ENCODE measurements around the gene ENO2.
"Not testable (repeated sequence)": the region's sequence is repeated elsewhere in the genome, so short reads cannot be mapped to it uniquely, and the experiment has no call there.

ENO2 gene

DNA sequence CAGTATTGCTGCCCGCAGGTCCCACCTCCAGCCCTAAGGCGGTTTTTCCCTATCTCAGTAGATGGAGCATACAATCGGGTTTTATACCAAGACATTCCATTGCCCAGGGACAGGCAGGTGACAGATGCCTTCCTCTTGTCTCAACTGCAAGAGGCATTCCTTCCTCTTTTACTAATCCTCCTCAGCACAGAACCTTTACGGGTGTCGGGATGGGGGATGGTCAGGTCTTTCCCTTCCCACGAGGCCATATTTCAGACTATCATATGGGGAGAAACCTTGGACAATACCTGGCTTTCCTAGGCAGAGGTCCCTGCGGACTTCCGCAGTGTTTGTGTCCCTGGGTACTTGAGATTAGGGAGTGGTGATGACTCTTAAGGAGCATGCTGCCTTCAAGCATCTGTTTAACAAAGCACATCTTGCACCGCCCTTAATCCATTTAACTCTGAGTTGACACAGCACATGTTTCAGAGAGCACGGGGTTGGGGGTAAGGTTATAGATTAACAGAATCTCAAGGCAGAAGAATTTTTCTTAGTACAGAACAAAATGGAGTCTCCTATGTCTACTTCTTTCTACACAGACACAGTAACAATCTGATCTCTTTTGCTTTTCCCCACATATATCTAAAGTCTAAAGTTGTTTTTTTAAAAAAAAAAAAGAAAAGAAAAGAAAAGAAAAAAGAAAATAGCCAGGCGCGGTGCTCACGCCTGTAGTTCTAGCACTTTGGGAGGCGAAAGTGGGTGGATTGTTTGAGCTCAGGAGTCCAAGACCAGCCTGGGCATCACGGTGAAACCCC, 28.0 kb upstream of the ENO2 start:
- not testable (repeated sequence) for DNase-seq

DNA sequence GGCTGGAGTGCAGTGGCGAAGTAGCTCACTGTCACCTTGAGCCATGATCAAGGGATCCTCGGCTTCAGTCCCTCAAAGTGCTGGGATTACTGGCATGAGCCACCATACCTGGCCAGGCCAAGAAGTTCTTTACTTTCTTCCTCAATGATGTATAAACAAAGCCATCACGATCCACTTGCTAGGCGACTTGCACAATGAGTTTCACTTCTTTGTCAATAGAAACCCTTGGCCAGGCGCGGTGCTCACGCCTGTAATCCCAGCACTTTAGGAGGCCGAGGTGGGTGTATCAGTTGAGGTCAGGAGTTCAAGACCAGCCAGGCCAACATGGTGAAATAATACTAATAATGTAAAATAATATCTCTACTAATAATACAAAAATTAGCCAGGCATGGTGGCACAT, 26.9 kb upstream of the ENO2 start:
- DNase-seq, result no peak

DNA sequence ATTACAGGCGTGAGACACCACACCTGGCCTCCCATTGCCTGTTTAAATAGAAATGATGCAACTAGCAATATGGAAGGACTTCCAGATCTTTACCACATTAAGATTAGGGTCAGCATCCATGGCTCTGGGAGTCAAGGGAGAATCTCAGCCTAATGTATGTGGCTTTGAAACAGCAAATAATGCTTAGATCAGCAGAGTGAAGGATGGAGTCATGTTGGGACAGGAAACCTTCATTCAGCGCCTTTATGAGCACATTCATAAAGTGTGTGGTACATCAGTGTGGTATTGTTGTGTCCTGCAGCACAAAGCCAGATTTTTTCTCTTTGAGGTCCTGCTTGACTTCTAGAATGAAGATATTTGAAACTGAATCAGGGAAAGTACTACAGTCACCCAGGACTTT, 26.0 kb upstream of the ENO2 start:
- DNase-seq, result no peak

DNA sequence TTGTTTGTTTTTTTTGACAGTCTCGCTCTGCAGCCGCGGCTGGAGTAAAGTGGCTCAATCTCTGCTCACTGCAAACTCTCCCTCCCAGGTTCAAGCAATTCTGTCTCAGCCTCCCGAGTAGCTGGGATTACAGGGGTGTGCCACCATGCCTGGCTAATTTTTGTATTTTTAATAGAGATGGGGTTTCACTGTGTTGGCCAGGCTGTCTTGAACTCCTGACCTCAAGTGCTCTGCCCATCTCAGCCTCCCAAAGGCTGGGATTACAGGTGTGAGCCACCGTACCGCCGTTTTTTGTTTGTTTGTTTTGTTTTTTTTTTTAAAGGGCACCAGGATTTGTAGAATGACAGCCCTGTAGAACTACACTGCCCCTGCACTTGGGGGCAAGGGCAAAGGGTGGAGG, 25.6 kb upstream of the ENO2 start:
- not testable (repeated sequence) for DNase-seq

DNA sequence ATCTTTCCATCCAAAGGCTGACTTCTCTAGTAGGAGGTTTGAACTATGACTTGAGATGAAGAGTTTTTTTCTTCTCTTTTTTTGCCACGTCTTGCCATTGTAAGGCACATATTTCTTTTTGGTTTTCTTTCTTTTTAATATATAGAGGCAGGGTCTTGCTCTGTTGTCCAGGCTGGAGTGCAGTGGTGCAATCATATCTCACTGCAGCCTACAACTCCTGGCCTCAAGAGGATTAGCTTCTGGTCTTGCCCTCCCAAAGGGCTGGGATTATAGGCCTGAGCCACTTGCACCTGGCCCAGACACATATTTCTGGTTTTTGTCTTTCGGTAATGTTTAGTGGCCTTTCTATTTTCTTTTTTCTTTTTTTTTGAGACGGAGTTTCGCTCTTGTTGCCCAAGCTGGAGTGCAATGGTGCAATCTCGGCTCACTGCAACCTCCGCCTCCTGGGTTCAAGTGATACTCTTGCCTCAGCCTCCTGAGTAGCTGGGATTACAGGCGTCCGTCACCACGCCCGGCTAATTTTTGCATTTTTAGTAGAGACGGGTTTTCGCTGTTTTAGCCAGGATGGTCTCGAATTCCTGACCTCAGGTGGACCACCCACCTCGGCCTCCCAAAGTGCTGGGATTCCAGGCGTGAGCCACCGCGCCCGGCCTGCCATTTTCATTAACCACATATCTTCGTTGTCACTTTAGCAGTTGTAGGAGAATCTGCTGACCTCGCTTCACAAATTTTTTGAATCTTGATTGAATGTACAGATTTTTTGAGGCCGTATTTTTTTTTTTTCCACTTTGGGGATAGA, 24.4 kb upstream of the ENO2 start:
- DNase-seq, result not testable (repeated sequence)

DNA sequence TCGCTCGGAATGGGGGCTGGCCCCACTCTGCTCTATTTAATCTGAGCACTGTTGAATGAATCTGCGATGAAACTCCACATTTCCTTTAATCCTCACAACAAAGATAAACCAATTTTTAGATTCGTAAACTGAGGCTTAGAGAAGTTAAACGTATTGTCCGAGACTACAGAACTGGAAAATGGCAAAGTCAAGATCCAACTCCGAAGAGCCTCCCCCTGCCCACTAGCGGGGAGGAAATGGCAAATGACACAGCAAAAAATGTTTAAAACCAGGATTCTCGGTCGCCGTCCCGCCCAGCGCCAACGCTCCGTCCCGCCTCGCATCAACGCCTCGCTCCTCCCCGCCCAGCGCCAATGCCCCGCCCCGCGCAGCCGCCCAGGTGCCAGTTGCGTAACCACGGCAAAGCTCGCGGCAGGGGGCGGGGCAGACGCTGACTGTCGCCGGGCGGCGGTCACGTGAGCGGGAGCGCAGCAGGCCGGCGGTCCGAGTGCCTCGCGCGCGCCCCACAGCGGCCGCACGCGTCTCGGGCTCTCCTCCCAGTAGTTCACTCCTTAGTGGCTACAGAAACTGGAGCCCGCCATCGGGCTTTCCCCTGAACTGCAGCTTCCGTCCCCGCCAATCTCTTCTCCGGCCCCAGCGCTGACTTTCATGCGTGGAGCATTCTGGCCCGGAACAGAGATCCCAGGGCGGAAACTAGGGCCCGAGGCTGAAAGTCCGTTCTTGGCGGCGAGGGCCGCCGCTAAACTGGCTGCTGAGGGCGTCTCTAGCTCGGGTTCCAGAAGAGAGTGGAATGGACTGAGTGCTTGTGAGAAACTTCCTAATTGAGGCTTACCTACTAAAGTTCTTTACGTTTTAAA, 23.4 kb upstream of the ENO2 start:
- DNase-seq, result peak; percentile 89

DNA sequence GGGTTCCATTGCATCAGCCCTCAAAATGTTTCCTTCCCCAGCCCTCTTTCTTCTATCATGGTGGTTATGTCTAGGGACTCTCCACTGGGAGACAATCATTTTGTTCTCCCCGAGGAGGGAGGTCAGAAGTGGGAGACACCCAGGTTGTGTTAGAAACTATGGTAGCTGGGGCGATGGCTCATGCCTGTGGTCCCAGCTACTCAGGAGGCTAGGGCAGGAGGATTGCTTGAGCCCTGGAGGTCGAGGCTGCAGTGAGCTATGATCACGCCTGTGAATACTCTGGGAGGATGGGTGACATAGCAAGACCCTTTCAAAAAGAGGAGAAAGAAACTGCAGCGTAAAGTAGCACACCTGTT, 22.8 kb upstream of the ENO2 start:
- no peak for DNase-seq

DNA sequence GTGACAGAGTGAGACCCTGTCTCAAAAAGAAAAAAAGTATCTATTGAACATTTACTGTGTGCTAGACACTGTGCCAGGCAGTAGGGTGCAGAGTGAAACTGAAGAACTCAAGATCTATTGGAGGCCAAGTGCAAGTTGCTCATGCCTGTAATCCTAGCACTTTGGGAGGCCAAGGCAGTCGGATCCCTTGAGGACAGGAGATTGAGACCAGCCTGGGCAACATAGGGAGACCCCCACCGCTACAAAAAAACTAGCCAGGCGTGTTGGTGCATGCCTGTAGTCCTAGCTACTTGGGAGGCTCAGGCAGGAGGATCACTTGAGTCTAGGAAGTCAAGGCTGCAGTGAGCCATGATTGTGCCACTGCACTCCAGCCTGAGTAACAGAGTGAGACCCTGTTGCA, 21.7 kb upstream of the ENO2 start:
- not testable (repeated sequence) for DNase-seq

DNA sequence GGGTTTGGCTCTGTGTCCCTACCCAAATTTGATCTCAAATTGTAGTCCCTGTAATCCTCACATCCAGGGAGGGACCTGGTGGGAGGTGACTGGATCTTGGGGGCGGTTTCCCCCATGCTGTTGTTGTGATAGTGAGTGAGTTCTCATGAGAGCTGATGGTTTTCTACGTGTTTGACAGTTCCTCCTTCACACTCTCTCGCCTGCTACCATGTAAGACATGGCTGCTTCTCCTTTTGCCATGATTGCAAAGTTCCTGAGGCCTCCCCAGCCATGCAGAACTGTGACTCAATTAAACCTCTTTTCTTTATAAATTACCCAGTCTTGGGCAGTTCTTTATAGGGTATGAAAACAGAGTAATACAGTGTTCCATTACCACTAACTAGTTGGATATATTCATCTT, 20.1 kb upstream of the ENO2 start:
- no peak for DNase-seq

DNA sequence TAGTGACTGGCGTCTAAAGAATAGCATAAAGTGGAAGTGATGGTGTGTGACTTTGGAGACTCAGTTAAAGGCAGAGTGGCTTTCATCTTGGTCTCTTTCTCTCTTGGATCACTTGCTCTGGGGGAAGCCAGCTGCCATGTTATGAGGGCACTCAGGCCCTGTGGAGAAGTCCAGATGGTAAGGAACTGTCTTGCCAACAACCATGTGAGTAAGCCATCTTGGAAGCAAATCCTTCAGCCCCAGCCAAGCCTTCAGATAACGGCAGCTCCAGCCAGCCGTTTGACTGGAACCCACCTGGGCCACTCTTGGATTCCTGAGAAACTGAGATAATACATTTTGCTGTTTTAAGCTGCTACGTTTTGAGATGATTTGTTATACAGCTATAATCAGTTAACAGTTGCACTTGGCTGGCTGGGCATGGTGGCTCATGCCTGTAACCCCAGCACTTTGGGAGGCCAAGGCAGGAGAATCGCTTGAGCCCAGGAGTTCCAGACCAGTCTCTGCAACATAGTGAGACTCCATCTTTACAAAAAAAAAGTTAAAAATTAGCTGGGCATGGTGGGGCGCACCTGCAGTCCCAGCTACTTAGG, 17.4 kb upstream of the ENO2 start:
- no peak for DNase-seq

DNA sequence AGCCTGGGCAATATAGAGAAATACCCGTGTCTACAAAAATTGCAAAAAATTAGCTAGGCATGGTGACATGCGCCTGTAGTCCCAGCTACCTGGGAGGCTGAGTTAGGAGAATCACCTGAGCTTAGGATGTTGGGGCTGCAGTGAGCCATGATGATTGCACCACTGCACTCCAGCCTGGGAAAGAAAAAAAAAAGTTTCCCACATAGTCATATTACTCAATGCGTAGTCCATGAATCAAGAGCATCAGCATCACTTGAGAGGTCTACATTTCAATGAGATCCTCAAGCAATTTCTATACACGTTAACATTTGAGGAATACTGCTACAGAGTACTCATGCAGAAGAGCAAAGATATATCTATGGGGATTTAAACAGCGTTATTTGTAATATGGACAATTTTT, 15.0 kb upstream of the ENO2 start:
- DNase-seq, result no peak

DNA sequence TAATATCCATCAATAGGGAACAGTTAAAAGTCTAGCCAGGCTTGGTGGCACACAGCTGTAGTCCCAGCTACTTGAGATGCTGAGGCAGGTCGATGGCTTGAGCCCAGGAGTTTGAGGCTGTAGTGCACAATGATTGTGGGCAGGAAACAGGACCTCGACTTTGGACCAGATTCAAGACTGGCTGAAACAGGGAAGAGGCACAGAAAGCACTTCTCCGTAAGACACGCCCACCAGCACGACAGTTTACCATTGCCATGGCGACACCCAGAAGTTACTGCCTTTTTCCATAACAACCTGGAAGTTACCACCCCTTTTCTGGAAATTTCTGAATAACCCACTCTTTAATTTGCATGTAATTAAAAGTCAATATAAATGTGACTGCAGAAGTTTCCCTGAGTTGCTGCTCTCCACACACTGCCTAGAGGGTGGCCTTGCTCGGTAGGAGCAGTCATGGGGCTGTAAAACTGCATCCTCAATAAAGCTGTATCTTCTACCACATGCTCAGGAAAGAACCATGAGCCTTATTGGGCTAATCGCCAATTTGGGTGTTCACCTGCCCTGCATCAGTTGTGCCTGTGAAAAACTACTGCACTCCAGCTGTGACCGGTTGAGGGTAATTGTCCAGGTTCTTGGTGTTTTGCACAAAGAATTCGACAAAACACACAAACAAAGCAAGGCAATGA, 14.4 kb upstream of the ENO2 start:
- DNase-seq, result no peak

DNA sequence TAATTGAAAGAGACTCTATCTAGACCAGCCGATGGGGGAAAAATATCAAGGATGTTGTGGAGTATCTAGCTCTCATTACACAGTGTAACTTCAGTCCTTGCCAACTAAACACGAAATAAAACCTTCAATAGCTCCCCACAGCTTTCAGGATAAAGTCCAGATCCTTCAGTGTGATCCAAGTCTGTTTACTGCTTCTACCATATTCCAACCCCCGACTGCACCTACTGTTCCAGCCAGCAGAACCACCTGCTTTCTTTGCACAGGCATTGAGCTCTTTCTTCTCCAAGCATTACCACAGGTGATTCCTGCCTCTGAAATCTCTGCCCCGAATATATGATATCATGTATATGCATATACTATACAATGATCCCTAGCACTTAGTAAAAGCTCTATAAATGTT, 11.9 kb upstream of the ENO2 start:
- DNase-seq, result no peak

DNA sequence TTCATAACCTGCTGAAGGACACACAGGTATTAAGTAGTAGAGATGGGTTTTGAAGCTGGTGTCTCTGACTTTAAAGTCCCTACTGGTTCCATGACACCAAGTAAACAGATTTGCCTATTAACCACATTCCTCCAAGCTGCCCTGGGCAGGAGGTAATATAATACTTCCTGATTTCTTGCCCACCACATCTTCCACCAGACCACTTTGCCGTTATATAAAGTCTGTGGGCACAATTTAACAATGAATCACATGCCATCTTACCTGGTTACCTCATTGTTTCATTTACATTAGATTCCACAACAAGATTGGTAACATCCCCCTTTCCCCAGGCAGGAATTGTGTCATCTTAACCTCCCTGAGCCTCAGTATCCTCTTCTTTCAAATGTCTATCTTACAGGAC, 10.7 kb upstream of the ENO2 start:
- no peak for DNase-seq

DNA sequence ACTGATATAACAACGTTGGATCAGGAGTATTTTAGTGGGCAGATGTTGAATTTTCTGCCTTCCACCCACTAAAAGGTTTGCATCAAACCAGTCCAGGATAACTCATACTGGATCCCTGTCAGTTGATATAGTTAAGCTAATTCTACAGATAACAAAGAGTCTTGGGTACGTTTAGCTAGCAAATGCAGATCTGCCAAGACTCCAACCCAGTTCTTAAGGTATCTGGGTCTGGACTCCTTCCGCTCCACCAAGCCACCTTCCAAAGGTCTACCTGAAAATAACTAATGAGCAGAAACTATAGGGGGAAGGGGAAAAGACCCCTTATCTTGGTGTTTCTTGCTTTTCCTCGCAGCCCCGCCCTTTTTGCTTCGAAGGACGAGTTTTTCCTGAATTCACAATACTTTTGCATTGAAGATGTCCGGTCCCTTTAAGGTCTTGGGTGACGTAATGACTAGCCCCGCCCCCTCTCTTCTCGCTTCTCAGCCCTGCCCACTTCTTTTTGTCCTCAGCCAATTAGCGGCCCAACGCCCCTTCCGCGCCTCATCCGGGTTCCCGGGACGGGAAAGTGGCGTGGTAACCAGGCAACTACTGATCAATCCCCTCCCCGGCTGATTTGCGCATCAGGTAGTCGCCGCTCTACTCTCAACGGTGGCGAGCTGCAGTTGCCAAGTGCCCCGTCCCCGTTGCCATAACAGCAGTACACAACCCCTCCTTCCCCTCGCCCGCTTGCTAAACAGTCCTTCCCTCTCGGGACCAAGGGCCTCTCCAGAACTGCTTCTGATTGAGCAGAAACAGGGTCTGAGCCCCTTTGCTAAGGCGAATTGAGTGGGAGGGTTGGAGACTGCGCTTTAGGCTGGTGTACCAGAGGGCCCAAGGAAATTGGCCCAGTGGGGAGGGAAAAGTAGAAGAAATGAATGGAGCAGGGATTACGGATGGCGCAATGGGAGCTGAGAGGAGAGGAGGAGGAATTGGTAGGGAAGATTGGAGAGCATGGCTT, 9.8 kb upstream of the ENO2 start, which contains the start of gene LRRC23:
LRRC23 (plus strand) TSS at position 543 of the 997 bp plus-strand sequence. CDS start 812 bp downstream, outside the sequence.
- DNase-seq, result peak; percentile 61

DNA sequence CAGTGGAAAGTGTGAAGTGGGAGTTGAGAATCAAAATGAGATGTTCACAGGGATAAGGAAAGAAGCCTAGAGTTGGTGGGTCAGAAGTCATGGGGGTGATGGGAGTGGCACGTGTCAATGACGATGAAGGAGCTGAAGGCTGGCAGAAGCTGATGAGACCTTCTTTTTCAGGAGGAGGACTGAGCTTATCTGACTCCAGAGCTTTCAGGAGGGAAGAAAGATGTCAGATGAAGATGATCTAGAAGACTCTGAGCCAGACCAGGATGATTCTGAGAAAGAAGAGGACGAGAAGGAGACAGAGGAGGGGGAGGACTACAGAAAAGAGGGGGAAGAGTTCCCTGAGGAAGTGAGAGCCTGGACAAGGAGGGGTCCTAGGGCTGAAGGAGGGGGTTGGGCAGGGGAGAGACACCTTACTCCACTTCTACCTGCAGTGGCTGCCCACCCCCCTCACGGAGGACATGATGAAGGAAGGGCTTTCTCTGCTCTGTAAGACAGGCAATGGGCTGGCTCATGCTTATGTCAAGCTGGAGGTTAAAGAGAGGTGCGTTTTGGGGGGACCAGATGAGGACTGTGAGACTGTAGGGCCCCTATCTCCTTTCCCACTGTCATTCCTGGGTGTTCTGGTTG, 8.9 kb upstream of the ENO2 start:
- no peak for DNase-seq

DNA sequence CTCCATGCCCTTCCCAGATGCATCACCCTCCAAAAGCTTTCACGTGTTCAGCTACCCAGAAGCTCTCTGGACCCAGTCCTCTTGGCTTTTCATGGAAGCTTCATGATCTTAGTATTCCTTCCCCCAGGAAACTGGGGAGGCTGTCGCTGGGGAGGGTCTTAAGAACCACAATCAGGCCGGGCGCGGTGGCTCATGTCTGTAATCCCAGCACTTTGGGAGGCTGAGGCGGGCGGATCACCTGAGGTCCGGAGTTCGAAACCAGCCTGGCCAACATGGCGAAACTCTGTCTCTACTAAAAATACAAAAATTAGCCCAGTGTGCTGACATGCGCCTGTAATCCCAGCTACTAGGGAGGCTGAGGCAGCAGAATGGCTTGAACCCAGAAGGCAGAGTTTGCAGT, 6.2 kb upstream of the ENO2 start:
- not testable (repeated sequence) for DNase-seq

DNA sequence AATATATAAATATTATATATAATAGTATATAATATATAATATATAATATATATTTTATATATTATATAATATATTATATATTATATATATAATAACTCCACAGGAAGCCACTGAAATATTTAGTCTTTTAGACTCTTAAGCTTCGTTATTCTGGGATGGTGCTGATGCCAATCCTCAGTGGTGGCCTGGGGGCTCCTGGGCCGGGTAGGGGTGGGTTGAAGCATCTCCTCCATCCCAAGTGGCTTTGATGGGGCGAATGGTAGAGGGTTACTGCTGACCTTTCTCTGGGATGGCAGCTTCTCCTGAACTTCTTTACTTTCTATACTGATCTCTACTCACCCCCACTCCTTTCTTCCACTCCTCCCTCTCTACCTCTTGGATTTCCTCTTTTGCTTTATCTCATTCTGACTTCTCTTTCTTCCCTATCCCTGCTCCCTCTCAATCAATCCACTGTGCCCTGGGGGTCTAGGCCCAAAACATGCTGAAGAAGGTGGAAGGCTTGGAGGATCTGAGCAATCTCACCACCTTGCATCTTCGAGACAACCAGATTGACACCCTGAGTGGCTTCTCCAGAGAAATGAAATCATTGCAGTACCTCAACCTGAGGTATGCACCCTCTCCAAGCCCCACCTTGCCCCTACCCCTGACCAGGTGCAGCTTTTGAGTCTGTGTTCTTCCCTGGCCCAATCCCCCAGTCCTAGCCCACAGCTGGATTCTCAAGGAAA, 4.8 kb upstream of the ENO2 start:
- no peak for DNase-seq

DNA sequence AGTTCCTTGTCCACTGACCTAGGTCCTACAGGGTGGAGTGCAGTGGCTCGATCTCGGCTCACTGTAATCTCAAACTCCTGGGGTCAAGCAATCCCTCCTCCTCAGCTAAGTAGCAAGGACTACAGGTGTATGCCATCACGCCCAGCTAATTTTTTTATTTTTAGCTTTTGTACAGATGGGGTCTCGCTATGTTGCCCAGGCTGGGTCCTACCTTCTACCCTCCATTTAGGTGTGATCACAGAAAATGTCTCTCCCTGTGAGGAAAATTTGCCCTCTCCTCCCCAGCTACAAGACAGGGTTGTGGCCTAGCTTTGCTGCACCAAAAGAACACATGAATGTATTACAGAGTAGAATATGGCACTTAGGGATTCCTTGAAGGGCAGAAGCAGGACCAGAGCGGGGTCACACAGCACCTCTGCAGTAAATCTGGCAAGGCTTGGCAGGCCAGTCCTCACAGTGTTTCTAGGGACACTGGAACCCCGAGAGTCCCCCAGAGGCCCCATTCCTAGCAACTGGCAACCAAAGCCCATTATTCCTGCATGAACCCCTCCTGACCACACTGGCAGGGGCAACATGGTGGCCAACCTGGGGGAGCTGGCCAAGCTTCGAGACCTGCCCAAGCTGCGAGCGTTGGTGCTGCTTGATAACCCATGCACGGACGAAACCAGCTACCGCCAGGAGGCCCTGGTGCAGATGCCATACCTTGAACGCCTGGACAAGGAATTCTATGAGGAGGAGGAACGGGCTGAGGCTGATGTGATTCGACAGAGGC, 2.0 kb upstream of the ENO2 start:
- DNase-seq, result no peak

Measured in NCI-H2081 treated with DMSO at 0.1 percent for 48 hours (cell line).